Gastrocnemius medialis (tissue), 4 donors: ENCODE data around the gene MYL6B. TPM values are rescaled to one million over a fixed set of nuclear protein-coding genes. Genes with fewer than 3 reads are reported as not detected.

Experiments used
- ATAC-seq, 2 donors: fragments of 150-250 bp; one replicate each; pipeline ENCODE4 v1.9.1; 2016
- DNase-seq, 2 donors: peaks; one replicate each; pipeline ENCODE4 v3.0.0-alpha.2; 2019
- H3K27ac ChIP-seq, 4 donors: fragments of 200-600 bp; sonication (generic); 1 replicate in 1 of 4; 2 replicates in 3 of 4; pipeline ENCODE4 v1.5.1; 2016 to 2018; ENCODE audit warnings: mild to moderate bottlenecking in 2 of 4, moderate library complexity in 1 of 4
- H3K27me3 ChIP-seq, 3 donors: fragments of 200-600 bp; sonication (generic) in 2 of 3; 1 replicate in 1 of 3; 2 replicates in 2 of 3; pipeline versions ENCODE4 v1.5.1 to v1.6.0; 2016 to 2019; ENCODE audit warnings: mild to moderate bottlenecking in 1 of 3, moderate library complexity in 1 of 3
- H3K36me3 ChIP-seq, 2 donors: fragments of 200-600 bp; sonication (generic) in 1 of 2; one replicate each; pipeline ENCODE4 v1.5.1; 2017 to 2018
- H3K4me1 ChIP-seq, 2 donors: fragments of 200-600 bp; sonication (generic) in 1 of 2; one replicate each; pipeline ENCODE4 v1.5.1; 2016 to 2017; ENCODE audit warnings: mild to moderate bottlenecking in 2 of 2
- H3K4me3 ChIP-seq, 4 donors: fragments of 200-600 bp; sonication (generic) in 3 of 4; 1 replicate in 1 of 4; 2 replicates in 3 of 4; pipeline ENCODE4 v1.5.1; 2016 to 2019; ENCODE audit warnings: mild to moderate bottlenecking in 2 of 4
- H3K9me3 ChIP-seq, 3 donors: fragments of 200-600 bp; sonication (generic) in 2 of 3; 1 replicate in 1 of 3; 2 replicates in 2 of 3; pipeline ENCODE4 v1.5.1; 2016 to 2019
- POLR2A ChIP-seq, 2 donors: fragments of 450-650 bp; IDR thresholded peaks; one replicate each; pipeline ENCODE4 v1.6.1; 2017; ENCODE audit warnings: antibody characterized with exemption in 2 of 2, mild to moderate bottlenecking in 2 of 2, moderate library complexity in 2 of 2
- in situ Hi-C, 4 donors: fragments of 200-750 bp; cut with MboI; loops; one replicate each; pipeline versions ENCODE4 v1.15.0 to v1.8.0; 2017; ENCODE audit warnings: low sequenced_read_pairs in 4 of 4
- intact Hi-C: fragments of 100-400 bp; cut with DNase I; formaldehyde crosslinking; loops from one replicate; pipeline ENCODE4 v1.15.1; 2023; ENCODE audit warnings: low total_unique reads
- total RNA-seq, 4 donors: library from RNA; depleted of rRNA; stranded (reverse); fragments of >200 nt; gene quantifications; one replicate each; pipeline versions ENCODE4 v1.1.0 to v1.2.3, GENCODE V29; 2016
- TF ChIP-seq, protein P1 (sequence below), 5 experiments: fragments of 450-650 bp in 3 of 5; fragments of 200-600 bp in 2 of 5; sonication (generic) in 2 of 5; IDR thresholded peaks in 4 of 5; conservative IDR thresholded peaks in 1 of 5; 1 replicate in 4 of 5; 2 replicates in 1 of 5; pipeline ENCODE4 v1.5.1; 2016 to 2019; ENCODE audit warnings: antibody characterized with exemption in 5 of 5, mild to moderate bottlenecking in 3 of 5, moderate library complexity in 3 of 5

Gene MYL6B
- total RNA-seq, 4 donors from 2014 or later = 159 to 334 (median 198) TPM

DNA sequence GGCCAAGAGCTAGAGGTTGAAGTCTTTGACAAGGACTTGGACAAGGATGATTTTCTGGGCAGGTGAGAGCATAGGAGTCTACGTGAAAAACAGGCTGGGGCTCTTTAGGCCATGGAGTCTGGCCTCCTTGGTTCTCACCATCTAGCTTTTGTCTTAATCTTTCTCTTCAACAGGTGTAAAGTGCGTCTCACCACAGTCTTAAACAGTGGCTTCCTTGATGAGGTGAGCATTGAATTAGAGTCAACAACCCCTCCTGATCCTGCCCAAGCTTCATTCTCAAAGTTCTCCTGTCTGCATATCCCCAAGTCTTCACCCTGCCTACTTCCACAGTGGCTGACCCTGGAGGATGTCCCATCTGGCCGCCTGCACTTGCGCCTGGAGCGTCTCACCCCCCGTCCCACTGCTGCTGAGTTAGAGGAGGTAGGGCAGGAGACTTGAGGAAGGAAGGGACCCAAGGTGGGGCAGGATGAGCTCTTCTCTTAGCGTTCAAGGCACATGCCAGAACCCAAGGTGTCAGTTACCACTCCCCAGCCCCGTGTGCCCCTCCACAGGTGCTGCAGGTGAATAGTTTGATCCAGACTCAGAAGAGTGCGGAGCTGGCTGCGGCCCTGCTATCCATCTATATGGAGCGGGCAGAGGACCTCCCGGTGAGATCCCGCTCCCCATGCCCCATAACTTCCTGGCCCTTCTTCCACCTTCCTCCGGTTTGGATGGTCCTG is 14.4 kb upstream of the MYL6B start:
- H3K4me3 ChIP-seq = no peak overlapping the region
- no peaks in the 10 kb centered on the region for H3K27me3 ChIP-seq
- DNase-seq (no peak), ATAC-seq (no peak)
- peaks cover 0 to 96% of the 10 kb centered on the region in 2 donors for H3K36me3 ChIP-seq
- no peak overlapping the region for H3K27ac ChIP-seq
- intact Hi-C loops = no loop called here
- no peaks in the 10 kb centered on the region for H3K9me3 ChIP-seq
- H3K4me1 ChIP-seq = peaks cover 0 to under 1% of the 10 kb centered on the region in 2 donors
- no peak for TF ChIP-seq POLR2A (IDR thresholded peaks at IDR 0.05)
- TF ChIP-seq, protein P1, sequence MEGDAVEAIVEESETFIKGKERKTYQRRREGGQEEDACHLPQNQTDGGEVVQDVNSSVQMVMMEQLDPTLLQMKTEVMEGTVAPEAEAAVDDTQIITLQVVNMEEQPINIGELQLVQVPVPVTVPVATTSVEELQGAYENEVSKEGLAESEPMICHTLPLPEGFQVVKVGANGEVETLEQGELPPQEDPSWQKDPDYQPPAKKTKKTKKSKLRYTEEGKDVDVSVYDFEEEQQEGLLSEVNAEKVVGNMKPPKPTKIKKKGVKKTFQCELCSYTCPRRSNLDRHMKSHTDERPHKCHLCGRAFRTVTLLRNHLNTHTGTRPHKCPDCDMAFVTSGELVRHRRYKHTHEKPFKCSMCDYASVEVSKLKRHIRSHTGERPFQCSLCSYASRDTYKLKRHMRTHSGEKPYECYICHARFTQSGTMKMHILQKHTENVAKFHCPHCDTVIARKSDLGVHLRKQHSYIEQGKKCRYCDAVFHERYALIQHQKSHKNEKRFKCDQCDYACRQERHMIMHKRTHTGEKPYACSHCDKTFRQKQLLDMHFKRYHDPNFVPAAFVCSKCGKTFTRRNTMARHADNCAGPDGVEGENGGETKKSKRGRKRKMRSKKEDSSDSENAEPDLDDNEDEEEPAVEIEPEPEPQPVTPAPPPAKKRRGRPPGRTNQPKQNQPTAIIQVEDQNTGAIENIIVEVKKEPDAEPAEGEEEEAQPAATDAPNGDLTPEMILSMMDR (IDR thresholded peaks at IDR 0.05 in 4 of 5, conservative IDR thresholded peaks at IDR 0.05 in 1 of 5) = no peak
- in situ Hi-C loops = no loop called here

GRCh38 chr12:56141946-56142784 is 10.2 kb upstream of the MYL6B start:
- ATAC-seq = no peak
- in situ Hi-C loops = no loop called here

GRCh38 chr12:56143217-56143616 is 9.2 kb upstream of the MYL6B start:
- peaks cover 0 to 66% of the 10 kb centered on the region in 2 donors for H3K36me3 ChIP-seq

More at GRCh38 chr12:56141946-56142784, 10.2 kb upstream of the MYL6B start:
- peaks cover 0 to 11% of the 10 kb centered on the region in 2 donors for H3K4me1 ChIP-seq
- peak overlapping the region; percentile 65 to 82 (median 77) for H3K27ac ChIP-seq
- H3K36me3 ChIP-seq = peaks cover 0 to 76% of the 10 kb centered on the region in 2 donors
- H3K27me3 ChIP-seq = no peaks in the 10 kb centered on the region
- TF ChIP-seq, protein P1 (IDR thresholded peaks at IDR 0.05 in 4 of 5, conservative IDR thresholded peaks at IDR 0.05 in 1 of 5) = no peak
- TF ChIP-seq POLR2A (IDR thresholded peaks at IDR 0.05) = no peak
- H3K9me3 ChIP-seq = no peaks in the 10 kb centered on the region
- DNase-seq = no peak
- no peak overlapping the region for H3K4me3 ChIP-seq
- intact Hi-C loops = no loop called here

GRCh38 chr12:56143870-56144269 is 8.5 kb upstream of the MYL6B start:
- Histone ChIP-seq H3K36me3 (peaks cover 0 to 59% of the 10 kb centered on the region in 2 donors), H3K4me3 (no peak overlapping the region), H3K9me3 (no peaks in the 10 kb centered on the region), H3K4me1 (peaks cover 0 to 11% of the 10 kb centered on the region in 2 donors), H3K27ac (peak overlapping the region; percentile 65 to 82 (median 77)), H3K27me3 (no peaks in the 10 kb centered on the region)
- ATAC-seq (peak; percentile 43 to 52), DNase-seq (no peak)
- TF ChIP-seq, protein P1 (IDR thresholded peaks at IDR 0.05 in 4 of 5, conservative IDR thresholded peaks at IDR 0.05 in 1 of 5) = no peak
- TF ChIP-seq POLR2A (IDR thresholded peaks at IDR 0.05) = no peak
- intact Hi-C loops (no loop called here), in situ Hi-C loops (no loop called here)

More at GRCh38 chr12:56143217-56143616, 9.2 kb upstream of the MYL6B start:
- in situ Hi-C loops = no loop called here
- no peaks in the 10 kb centered on the region for H3K27me3 ChIP-seq
- no peaks in the 10 kb centered on the region for H3K9me3 ChIP-seq
- intact Hi-C loops = no loop called here
- H3K4me1 ChIP-seq = peaks cover 0 to 11% of the 10 kb centered on the region in 2 donors
- peak overlapping the region; percentile 65 to 82 (median 77) for H3K27ac ChIP-seq
- TF ChIP-seq, protein P1 (IDR thresholded peaks at IDR 0.05 in 4 of 5, conservative IDR thresholded peaks at IDR 0.05 in 1 of 5) = no peak
- no peak for TF ChIP-seq POLR2A (IDR thresholded peaks at IDR 0.05)
- H3K4me3 ChIP-seq = no peak overlapping the region
- DNase-seq (no peak), ATAC-seq (no peak)
